Naive thymus-derived CD4-positive, alpha-beta T cell (primary cell): ENCODE results near the gene LPAR1. TPM values are rescaled to one million over a fixed set of nuclear protein-coding genes. Genes with fewer than 3 reads are reported as not detected.

Experiments
- ATAC-seq: fragments of 150-1000 bp; cut with Tn5 transposase; 2 replicates; pipeline ENCODE4 v1.10.0; 2021; ENCODE audit warnings: mild to moderate bottlenecking, moderate library complexity
- CTCF ChIA-PET: fragments of 350-600 bp; sonication (Branson Sonifier 250); formaldehyde crosslinking; loops from one replicate; lab custom pipeline; 2021; ENCODE audit warnings: antibody characterized with exemption; lab: Charles Lee
- POLR2A ChIA-PET: fragments of 350-600 bp; sonication (Branson Sonifier 250); formaldehyde crosslinking; loops from one replicate; lab custom pipeline; 2021; ENCODE audit warnings: antibody characterized with exemption, inconsistent platforms; lab: Charles Lee
- DNase-seq, 9 donors: peaks; one replicate each; pipeline versions ENCODE4 v3.0.0 to v3.0.0-alpha.2; 2020 to 2022; ENCODE audit warnings: mixed read lengths in 1 of 9
- H3K27ac ChIP-seq: one replicate; pipeline ENCODE4 v1.7.0; 2013; ENCODE audit warnings: mild to moderate bottlenecking, low read depth, low read length, moderate library complexity
- H3K27me3 ChIP-seq, 2 donors: one replicate each; pipeline ENCODE4 v1.7.0; 2013; ENCODE audit warnings: low read length in 2 of 2, mild to moderate bottlenecking in 2 of 2, moderate library complexity in 2 of 2; ENCODE audit not compliant: control insufficient read depth in 2 of 2, insufficient read depth in 2 of 2
- H3K36me3 ChIP-seq, 3 experiments: 1 replicate in 2 of 3; 2 replicates in 1 of 3; pipeline ENCODE4 v1.7.0; 2013; ENCODE audit warnings: low read length in 3 of 3, mild to moderate bottlenecking in 3 of 3, moderate library complexity in 1 of 3; ENCODE audit not compliant: insufficient read depth in 3 of 3, control insufficient read depth in 2 of 3
- H3K4me1 ChIP-seq, 2 donors: one replicate each; pipeline ENCODE4 v1.7.0; 2013; ENCODE audit warnings: low read length in 2 of 2, mild to moderate bottlenecking in 2 of 2, moderate library complexity in 1 of 2; ENCODE audit not compliant: control insufficient read depth in 2 of 2, insufficient read depth in 2 of 2
- H3K4me3 ChIP-seq: 2 replicates; pipeline ENCODE4 v1.7.0; 2013; ENCODE audit warnings: mild to moderate bottlenecking, low read length
- H3K9me3 ChIP-seq, 3 experiments: 1 replicate in 2 of 3; 2 replicates in 1 of 3; pipeline ENCODE4 v1.7.0; 2013; ENCODE audit warnings: low read length in 3 of 3; ENCODE audit not compliant: control insufficient read depth in 2 of 3
- H3K27ac Mint-ChIP-seq, 9 donors: one replicate each; pipeline ENCODE4 v1.8.0; 2020 to 2022; ENCODE audit warnings: mixed read lengths in 9 of 9, mild to moderate bottlenecking in 8 of 9, moderate library complexity in 5 of 9, inconsistent platforms in 2 of 9
- H3K27me3 Mint-ChIP-seq, 5 donors: one replicate each; pipeline ENCODE4 v1.8.0; 2021 to 2022; ENCODE audit warnings: mixed read lengths in 5 of 5, mild to moderate bottlenecking in 1 of 5
- H3K36me3 Mint-ChIP-seq, 5 donors: one replicate each; pipeline ENCODE4 v1.8.0; 2020 to 2022; ENCODE audit warnings: mixed read lengths in 5 of 5, mild to moderate bottlenecking in 3 of 5, inconsistent platforms in 1 of 5
- H3K4me1 Mint-ChIP-seq, 7 donors: one replicate each; pipeline ENCODE4 v1.8.0; 2020 to 2022; ENCODE audit warnings: mixed read lengths in 7 of 7, mild to moderate bottlenecking in 3 of 7, inconsistent platforms in 1 of 7
- H3K4me3 Mint-ChIP-seq, 10 donors: one replicate each; pipeline ENCODE4 v1.8.0; 2020 to 2022; ENCODE audit warnings: mild to moderate bottlenecking in 10 of 10, mixed read lengths in 10 of 10, moderate library complexity in 6 of 10, inconsistent platforms in 2 of 10
- H3K9me3 Mint-ChIP-seq, 11 donors: one replicate each; pipeline ENCODE4 v1.8.0; 2020 to 2022; ENCODE audit warnings: mixed read lengths in 11 of 11, mild to moderate bottlenecking in 4 of 11, inconsistent platforms in 1 of 11, moderate library complexity in 1 of 11
- intact Hi-C, 2 donors: fragments of 100-400 bp; cut with micrococcal nuclease; formaldehyde crosslinking; loops; one replicate each; pipeline ENCODE4 v1.15.1; 2023
- polyA plus RNA-seq, 2 donors: library from polyadenylated mRNA; unstranded; fragments of 300-500 nt; fragmentation: Illumina TruSeq; gene quantifications; one replicate each; pipeline ENCODE4 v1.2.3, GENCODE V29; 2021
- total RNA-seq, 6 experiments: library from RNA in 5 of 6; stranded (reverse) in 5 of 6; gene quantifications; 1 replicate in 5 of 6; 2 replicates in 1 of 6; pipeline ENCODE4 v1.2.3 and lab custom pipeline; 2021 to 2026

Gene LPAR1
- total RNA-seq (1 to 10 TPM in 1 of 5 experiments, under 1 TPM in 2, not detected in 2; 0.13 to 1.9 (median 0.45) TPM), polyA plus RNA-seq (not detected), total RNA-seq (lab: John Stamatoyannopoulos, UW) (not detected)

GRCh38 chr9:111038331-111039230, at the start of gene LPAR1:
TSS of gene LPAR1 (minus strand) at chr9:111038470. CDS start at chr9:110972117, 66,353 bp downstream.
- Histone ChIP-seq H3K36me3 (no peaks in the 10 kb centered on the region), H3K4me3 (no peak within 1 kb of the TSS), H3K4me1 (no peaks in the 10 kb centered on the region), H3K27ac (no peak within 1 kb of the TSS), H3K9me3 (no peaks in the 10 kb centered on the region), H3K27me3 (peaks cover 0 to 4% of the 10 kb centered on the region in 2 donors)
- H3K36me3 Mint-ChIP-seq: peaks cover 0 to 6% (median 0%) of the 10 kb centered on the region in 5 donors
- peak within 1 kb of the TSS in 8 of 10 donors; percentile 39 to 69 (median 64) for H3K4me3 Mint-ChIP-seq
- peaks cover 0 to 14% (median 12%) of the 10 kb centered on the region in 7 donors for H3K4me1 Mint-ChIP-seq
- POLR2A ChIA-PET: no interaction called here
- H3K9me3 Mint-ChIP-seq: peaks cover 0 to 5% (median 0%) of the 10 kb centered on the region in 11 donors
- H3K27ac Mint-ChIP-seq: no peak within 1 kb of the TSS
- intact Hi-C loops: no loop called here
- H3K27me3 Mint-ChIP-seq: peaks cover 50 to 60% (median 51%) of the 10 kb centered on the region in 5 donors
- CTCF ChIA-PET: no interaction called here
- DNase-seq (no peak), ATAC-seq (peak; percentile 30)

- ATAC-seq (peak; percentile 67), DNase-seq (no peak)
- no peak overlapping the region for H3K27ac Mint-ChIP-seq
- ChIA-PET POLR2A (no interaction called here), CTCF (no interaction called here)
- peaks cover 0 to 4% (median 0%) of the 10 kb centered on the region in 11 donors for H3K9me3 Mint-ChIP-seq
- no peak overlapping the region for H3K4me3 ChIP-seq
- no peaks in the 10 kb centered on the region for H3K4me1 Mint-ChIP-seq
- H3K36me3 Mint-ChIP-seq: no peaks in the 10 kb centered on the region
- no peaks in the 10 kb centered on the region for H3K9me3 ChIP-seq
- H3K36me3 ChIP-seq: no peaks in the 10 kb centered on the region
- no peaks in the 10 kb centered on the region for H3K4me1 ChIP-seq
- H3K27me3 ChIP-seq: no peaks in the 10 kb centered on the region
- H3K27me3 Mint-ChIP-seq: peaks cover 0 to 10% (median 0%) of the 10 kb centered on the region in 5 donors
- intact Hi-C loops: no loop called here
- H3K27ac ChIP-seq: no peak overlapping the region
- no peak overlapping the region for H3K4me3 Mint-ChIP-seq
Measured at GRCh38 chr9:111078391-111079038, 40.2 kb upstream of the LPAR1 start.

GRCh38 chr9:111076519-111076918, 38.2 kb upstream of the LPAR1 start:
- Mint-ChIP-seq H3K4me1 (no peaks in the 10 kb centered on the region), H3K9me3 (peaks cover 0 to 4% (median 0%) of the 10 kb centered on the region in 11 donors), H3K36me3 (no peaks in the 10 kb centered on the region), H3K27me3 (peaks cover 0 to 10% (median 0%) of the 10 kb centered on the region in 5 donors), H3K4me3 (no peak overlapping the region), H3K27ac (no peak overlapping the region)
- CTCF ChIA-PET: no interaction called here
- DNase-seq: no peak
- no peak overlapping the region for H3K27ac ChIP-seq
- peak; percentile 80 for ATAC-seq
- intact Hi-C loops: no loop called here
- no peak overlapping the region for H3K4me3 ChIP-seq
- POLR2A ChIA-PET: no interaction called here
- no peaks in the 10 kb centered on the region for H3K9me3 ChIP-seq
- H3K4me1 ChIP-seq: no peaks in the 10 kb centered on the region
- no peaks in the 10 kb centered on the region for H3K27me3 ChIP-seq
- no peaks in the 10 kb centered on the region for H3K36me3 ChIP-seq

GRCh38 chr9:111076042-111076441, 37.8 kb upstream of the LPAR1 start:
- Mint-ChIP-seq H3K27ac (no peak overlapping the region), H3K9me3 (peaks cover 0 to 4% (median 0%) of the 10 kb centered on the region in 11 donors), H3K4me1 (no peaks in the 10 kb centered on the region), H3K36me3 (no peaks in the 10 kb centered on the region), H3K4me3 (no peak overlapping the region), H3K27me3 (peaks cover 0 to 10% (median 0%) of the 10 kb centered on the region in 5 donors)
- H3K9me3 ChIP-seq: no peaks in the 10 kb centered on the region
- intact Hi-C loops: no loop called here
- no peaks in the 10 kb centered on the region for H3K4me1 ChIP-seq
- H3K36me3 ChIP-seq: no peaks in the 10 kb centered on the region
- H3K27ac ChIP-seq: no peak overlapping the region
- ATAC-seq (peak; percentile 69), DNase-seq (no peak)
- CTCF ChIA-PET: no interaction called here
- H3K27me3 ChIP-seq: no peaks in the 10 kb centered on the region
- no peak overlapping the region for H3K4me3 ChIP-seq
- POLR2A ChIA-PET: no interaction called here

GRCh38 chr9:111074395-111074794, 36.1 kb upstream of the LPAR1 start:
- no peaks in the 10 kb centered on the region for H3K27me3 ChIP-seq
- H3K27me3 Mint-ChIP-seq: peaks cover 0 to 10% (median 0%) of the 10 kb centered on the region in 5 donors
- ChIA-PET POLR2A (no interaction called here), CTCF (interaction anchor here (0.7 kb wide), 1 partner anchor 1481 kb away, joined by 3 read pairs; no protein-coding TSS in a partner anchor)
- no peak overlapping the region for H3K4me3 Mint-ChIP-seq
- H3K27ac ChIP-seq: no peak overlapping the region
- no peaks in the 10 kb centered on the region for H3K9me3 ChIP-seq
- DNase-seq (no peak), ATAC-seq (no peak)
- intact Hi-C loops: no loop called here
- peaks cover 0 to 4% (median 0%) of the 10 kb centered on the region in 11 donors for H3K9me3 Mint-ChIP-seq
- H3K4me1 ChIP-seq: no peaks in the 10 kb centered on the region
- no peak overlapping the region for H3K4me3 ChIP-seq
- H3K27ac Mint-ChIP-seq: no peak overlapping the region
- H3K36me3 ChIP-seq: no peaks in the 10 kb centered on the region
- no peaks in the 10 kb centered on the region for H3K4me1 Mint-ChIP-seq
- no peaks in the 10 kb centered on the region for H3K36me3 Mint-ChIP-seq

- H3K27me3 ChIP-seq: no peaks in the 10 kb centered on the region
Measured at GRCh38 chr9:111069183-111069582, 30.9 kb upstream of the LPAR1 start.

More at GRCh38 chr9:111069183-111069582, 30.9 kb upstream of the LPAR1 start:
- no peak for DNase-seq
- Mint-ChIP-seq H3K4me3 (no peak overlapping the region), H3K27me3 (peaks cover 0 to 6% (median 0%) of the 10 kb centered on the region in 5 donors), H3K9me3 (peaks cover 0 to 9% (median 0%) of the 10 kb centered on the region in 11 donors), H3K36me3 (no peaks in the 10 kb centered on the region), H3K4me1 (no peaks in the 10 kb centered on the region), H3K27ac (no peak overlapping the region)
- no peaks in the 10 kb centered on the region for H3K4me1 ChIP-seq
- H3K27ac ChIP-seq: no peak overlapping the region
- ChIA-PET CTCF (no interaction called here), POLR2A (no interaction called here)
- no peak overlapping the region for H3K4me3 ChIP-seq
- H3K36me3 ChIP-seq: no peaks in the 10 kb centered on the region
- no peak for ATAC-seq
- intact Hi-C loops: no loop called here
- H3K9me3 ChIP-seq: no peaks in the 10 kb centered on the region
